Measurements from ENCODE around the gene ZCRB1. TPM values are rescaled to one million over a fixed set of nuclear protein-coding genes. Genes with fewer than 3 reads are reported as not detected.

ZCRB1 gene
- total RNA-seq, 1 donor from 2014 or later = 31.5 TPM

DNA sequence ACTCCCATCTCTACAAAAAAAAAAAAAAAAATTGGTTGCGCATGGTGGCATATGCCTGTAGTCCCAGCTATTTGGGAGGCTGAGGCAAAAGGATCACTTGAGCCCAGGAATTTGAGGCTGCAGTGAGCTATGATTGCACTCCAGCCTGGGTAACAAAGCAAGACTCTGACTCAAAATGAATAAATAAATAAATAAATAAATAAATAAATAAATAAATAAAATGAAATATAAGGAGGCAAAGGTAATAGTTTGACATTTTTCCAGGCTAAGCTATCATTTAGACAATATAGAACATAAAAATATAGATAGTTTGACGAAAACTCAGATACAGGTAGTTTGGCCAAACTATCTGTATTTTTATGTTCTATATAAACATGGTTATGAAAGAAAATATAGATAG, 40.5 kb downstream of the ZCRB1 start:
- TF ChIP-seq, protein P1, sequence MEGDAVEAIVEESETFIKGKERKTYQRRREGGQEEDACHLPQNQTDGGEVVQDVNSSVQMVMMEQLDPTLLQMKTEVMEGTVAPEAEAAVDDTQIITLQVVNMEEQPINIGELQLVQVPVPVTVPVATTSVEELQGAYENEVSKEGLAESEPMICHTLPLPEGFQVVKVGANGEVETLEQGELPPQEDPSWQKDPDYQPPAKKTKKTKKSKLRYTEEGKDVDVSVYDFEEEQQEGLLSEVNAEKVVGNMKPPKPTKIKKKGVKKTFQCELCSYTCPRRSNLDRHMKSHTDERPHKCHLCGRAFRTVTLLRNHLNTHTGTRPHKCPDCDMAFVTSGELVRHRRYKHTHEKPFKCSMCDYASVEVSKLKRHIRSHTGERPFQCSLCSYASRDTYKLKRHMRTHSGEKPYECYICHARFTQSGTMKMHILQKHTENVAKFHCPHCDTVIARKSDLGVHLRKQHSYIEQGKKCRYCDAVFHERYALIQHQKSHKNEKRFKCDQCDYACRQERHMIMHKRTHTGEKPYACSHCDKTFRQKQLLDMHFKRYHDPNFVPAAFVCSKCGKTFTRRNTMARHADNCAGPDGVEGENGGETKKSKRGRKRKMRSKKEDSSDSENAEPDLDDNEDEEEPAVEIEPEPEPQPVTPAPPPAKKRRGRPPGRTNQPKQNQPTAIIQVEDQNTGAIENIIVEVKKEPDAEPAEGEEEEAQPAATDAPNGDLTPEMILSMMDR (IDR thresholded peaks at IDR 0.05; ENCODE audit: unreplicated experiment) = no peak

DNA sequence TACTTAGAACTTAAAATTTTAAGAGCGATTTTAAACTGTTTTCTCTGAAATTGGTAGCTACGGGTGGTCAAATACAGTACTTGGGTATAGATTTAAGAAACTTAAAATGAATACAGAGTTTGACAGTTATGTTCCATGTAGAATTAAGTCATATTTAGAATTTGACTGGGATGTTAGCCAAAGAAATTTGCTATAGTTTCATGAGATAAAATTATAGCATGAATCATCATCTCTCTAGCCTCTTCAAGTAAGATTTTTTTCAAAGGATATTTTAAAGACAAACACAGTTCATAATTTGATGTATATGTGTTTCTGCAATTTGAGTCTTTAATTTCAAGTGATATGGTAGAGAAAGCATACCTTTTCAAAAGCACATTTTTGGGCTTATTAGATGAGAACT, 41.0 kb downstream of the ZCRB1 start:
- no peaks in the 10 kb centered on the region for H3K36me3 Mint-ChIP-seq (ENCODE audit: low read depth, unreplicated experiment)
- no peak overlapping the region for H3K4me3 Mint-ChIP-seq (ENCODE audit: unreplicated experiment)
- H3K9me3 Mint-ChIP-seq (ENCODE audit: unreplicated experiment) = no peaks in the 10 kb centered on the region
- DNase-seq (ENCODE audit: low spot score) = no peak
- H3K27me3 Mint-ChIP-seq (ENCODE audit: unreplicated experiment) = no peaks in the 10 kb centered on the region
- no peak overlapping the region for H3K27ac Mint-ChIP-seq (ENCODE audit: unreplicated experiment)
- TF ChIP-seq, protein P1 (IDR thresholded peaks at IDR 0.05; ENCODE audit: unreplicated experiment) = no peak
- no peaks in the 10 kb centered on the region for H3K4me1 Mint-ChIP-seq (ENCODE audit: unreplicated experiment)

More for the DNA sequence above, 40.5 kb downstream of the ZCRB1 start:
- H3K9me3 Mint-ChIP-seq (ENCODE audit: unreplicated experiment) = no peaks in the 10 kb centered on the region
- H3K27ac Mint-ChIP-seq (ENCODE audit: unreplicated experiment) = no peak overlapping the region
- no peak overlapping the region for H3K4me3 Mint-ChIP-seq (ENCODE audit: unreplicated experiment)
- DNase-seq (ENCODE audit: low spot score) = no peak
- no peaks in the 10 kb centered on the region for H3K4me1 Mint-ChIP-seq (ENCODE audit: unreplicated experiment)
- no peaks in the 10 kb centered on the region for H3K36me3 Mint-ChIP-seq (ENCODE audit: low read depth, unreplicated experiment)
- no peaks in the 10 kb centered on the region for H3K27me3 Mint-ChIP-seq (ENCODE audit: unreplicated experiment)

DNA sequence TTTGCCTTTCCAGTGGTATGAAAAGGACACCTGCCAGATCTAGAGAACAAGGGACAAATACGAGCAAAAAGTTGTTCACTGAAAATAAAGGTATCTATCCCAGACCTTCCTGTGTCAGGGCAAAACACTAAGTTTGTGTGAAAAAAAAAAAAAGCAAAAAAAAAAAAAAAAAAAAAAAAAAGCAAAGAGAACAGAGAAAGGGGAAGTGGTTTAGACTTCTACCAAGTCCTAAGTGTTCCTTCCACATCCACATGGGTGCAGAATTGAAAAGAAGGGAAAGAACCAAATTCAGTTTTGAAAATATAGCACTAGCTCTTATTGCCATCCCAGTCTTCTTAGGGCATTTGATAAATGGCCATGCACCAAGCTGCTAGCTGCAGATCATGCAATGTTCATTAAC, 41.7 kb downstream of the ZCRB1 start:
- Mint-ChIP-seq H3K27me3 (ENCODE audit: unreplicated experiment) (no peaks in the 10 kb centered on the region), H3K4me3 (ENCODE audit: unreplicated experiment) (no peak overlapping the region), H3K27ac (ENCODE audit: unreplicated experiment) (no peak overlapping the region), H3K9me3 (ENCODE audit: unreplicated experiment) (no peaks in the 10 kb centered on the region), H3K36me3 (ENCODE audit: low read depth, unreplicated experiment) (no peaks in the 10 kb centered on the region), H3K4me1 (ENCODE audit: unreplicated experiment) (no peaks in the 10 kb centered on the region)
- DNase-seq (ENCODE audit: low spot score) = no peak
- TF ChIP-seq, protein P1 (IDR thresholded peaks at IDR 0.05; ENCODE audit: unreplicated experiment) = no peak

DNA sequence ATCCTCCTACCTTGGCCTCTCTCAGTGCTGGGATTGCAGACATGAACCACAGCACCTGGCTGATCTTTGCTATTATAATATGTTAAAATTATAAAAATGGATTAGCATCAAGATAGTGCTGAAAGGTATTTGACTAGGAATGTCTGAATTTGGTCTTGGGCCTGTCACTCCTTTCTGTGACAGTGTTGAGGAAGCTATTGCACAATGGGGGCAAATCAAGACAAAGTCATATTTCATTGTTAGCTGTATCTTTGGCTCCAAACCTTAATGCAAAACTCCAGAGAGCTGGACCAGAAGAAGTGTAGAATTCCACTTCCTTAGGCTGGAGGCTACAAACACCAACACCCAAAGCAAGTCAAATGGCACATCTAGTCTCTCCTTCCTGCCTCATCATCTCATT, 42.2 kb downstream of the ZCRB1 start:
- Mint-ChIP-seq H3K27ac (ENCODE audit: unreplicated experiment) (no peak overlapping the region), H3K27me3 (ENCODE audit: unreplicated experiment) (no peaks in the 10 kb centered on the region), H3K36me3 (ENCODE audit: low read depth, unreplicated experiment) (no peaks in the 10 kb centered on the region), H3K4me3 (ENCODE audit: unreplicated experiment) (no peak overlapping the region), H3K4me1 (ENCODE audit: unreplicated experiment) (no peaks in the 10 kb centered on the region), H3K9me3 (ENCODE audit: unreplicated experiment) (no peaks in the 10 kb centered on the region)
- TF ChIP-seq, protein P1 (IDR thresholded peaks at IDR 0.05; ENCODE audit: unreplicated experiment) = no peak
- no peak for DNase-seq (ENCODE audit: low spot score)

DNA sequence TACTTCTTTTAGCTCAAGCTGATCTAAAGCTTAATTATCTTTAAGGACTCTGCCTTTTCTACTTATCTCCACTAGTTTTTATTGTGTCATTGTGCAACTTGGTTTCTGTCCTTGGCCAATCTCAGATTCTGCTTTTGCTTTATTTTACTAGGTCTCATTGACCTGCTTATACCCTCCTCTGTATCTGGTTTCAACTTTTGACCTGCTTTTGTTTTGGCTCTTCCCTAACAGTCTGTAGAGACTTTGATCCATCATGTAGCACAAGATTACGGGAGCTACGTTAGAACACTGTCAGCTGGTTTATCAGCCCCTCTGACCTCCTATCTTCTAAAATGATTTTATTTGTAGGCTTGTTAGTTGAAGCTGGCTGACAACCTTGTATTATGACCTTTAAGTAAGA, 43.6 kb downstream of the ZCRB1 start:
- H3K4me3 Mint-ChIP-seq (ENCODE audit: unreplicated experiment) = no peak overlapping the region
- TF ChIP-seq, protein P1 (IDR thresholded peaks at IDR 0.05; ENCODE audit: unreplicated experiment) = no peak
- H3K27me3 Mint-ChIP-seq (ENCODE audit: unreplicated experiment) = peaks cover 2% of the 10 kb centered on the region
- DNase-seq (ENCODE audit: low spot score) = no peak
- no peaks in the 10 kb centered on the region for H3K4me1 Mint-ChIP-seq (ENCODE audit: unreplicated experiment)
- no peak overlapping the region for H3K27ac Mint-ChIP-seq (ENCODE audit: unreplicated experiment)
- no peaks in the 10 kb centered on the region for H3K36me3 Mint-ChIP-seq (ENCODE audit: low read depth, unreplicated experiment)
- no peaks in the 10 kb centered on the region for H3K9me3 Mint-ChIP-seq (ENCODE audit: unreplicated experiment)
